A673 (cell line): ENCODE measurements around the gene FJX1.

Experiments used
- CTCF ChIP-seq: fragments of 300-800, 200-600 bp; sonication (generic); conservative IDR thresholded peaks from 2 replicates; pipeline ENCODE4 v1.5.1; 2017; ENCODE audit warnings: low read depth, mild to moderate bottlenecking, antibody characterized with exemption, low read length, moderate library complexity, mixed read lengths
- EZH2 ChIP-seq: fragments of 200-600 bp; sonication (generic); IDR thresholded peaks from 2 replicates; pipeline ENCODE4 v1.6.1; 2017; ENCODE audit warnings: borderline replicate concordance, low read depth, mild to moderate bottlenecking, mixed read lengths, antibody characterized with exemption, low read length; ENCODE audit not compliant: poor library complexity, severe bottlenecking

- TF ChIP-seq CTCF (0 out of 2 replicates have a peak, but pooled peaks have one; percentile 50), EZH2 (no peak)
Measured at GRCh38 chr11:35619855-35620640, 1.8 kb downstream of the FJX1 start.
